HG03520 (cell line): Measurements from ENCODE around the gene GINS2.

Experiments
- ATAC-seq: cut with Tn5 transposase; IDR thresholded peaks from one replicate; pipeline ENCODE4 v1.9.1; 2021; ENCODE audit warnings: mild to moderate bottlenecking, moderate library complexity; ENCODE audit not compliant: unreplicated experiment

The GINS2 gene

GRCh38 chr16:85641776-85642176, 47.0 kb downstream of the GINS2 start:
- no peak for ATAC-seq

- ATAC-seq, result no peak
Observed at GRCh38 chr16:85641305-85641704, 47.4 kb downstream of the GINS2 start.

GRCh38 chr16:85640585-85640984, 48.2 kb downstream of the GINS2 start:
- ATAC-seq, result no peak

- ATAC-seq, result no peak
Observed at GRCh38 chr16:85640254-85640558, 48.5 kb downstream of the GINS2 start.

- ATAC-seq, result no peak
Observed at GRCh38 chr16:85639529-85640253, 49.1 kb downstream of the GINS2 start.

GRCh38 chr16:85638695-85639409, 49.9 kb downstream of the GINS2 start:
- no peak for ATAC-seq

GRCh38 chr16:85637808-85638647, 50.7 kb downstream of the GINS2 start:
- ATAC-seq, result no peak

- ATAC-seq, result no peak
Observed at GRCh38 chr16:85637061-85637807, 51.5 kb downstream of the GINS2 start.

- ATAC-seq, result no peak
Observed at GRCh38 chr16:85636234-85636812, 52.4 kb downstream of the GINS2 start.

GRCh38 chr16:85635545-85636140, 53.1 kb downstream of the GINS2 start:
- ATAC-seq, result no peak

- ATAC-seq, result no peak
Observed at GRCh38 chr16:85634747-85635544, 53.8 kb downstream of the GINS2 start.

GRCh38 chr16:85633888-85634287, 54.9 kb downstream of the GINS2 start:
- ATAC-seq, result no peak

GRCh38 chr16:85633438-85633743, 55.4 kb downstream of the GINS2 start:
- no peak for ATAC-seq

- ATAC-seq, result no peak
Observed at GRCh38 chr16:85632709-85633437, 55.9 kb downstream of the GINS2 start.

GRCh38 chr16:85631802-85632393, 56.9 kb downstream of the GINS2 start:
- ATAC-seq, result no peak

GRCh38 chr16:85631230-85631629, 57.5 kb downstream of the GINS2 start:
- no peak for ATAC-seq

- ATAC-seq, result no peak
Observed at GRCh38 chr16:85629853-85630252, 58.9 kb downstream of the GINS2 start.

GRCh38 chr16:85629326-85629725, 59.4 kb downstream of the GINS2 start:
- ATAC-seq, result no peak

- ATAC-seq, result no peak
Observed at GRCh38 chr16:85628645-85629044, 60.1 kb downstream of the GINS2 start.
